Left renal cortex interstitium (tissue), 4 donors: ENCODE data around the gene METTL27. TPM values are rescaled to one million over a fixed set of nuclear protein-coding genes. Genes with fewer than 3 reads are reported as not detected.
"Not testable (repeated sequence)": the region's sequence is repeated elsewhere in the genome, so short reads cannot be mapped to it uniquely, and the experiment has no call there.

ENCODE experiments used
- DNase-seq, 4 donors: peaks; one replicate each; pipeline ENCODE4 v3.0.0-alpha.2; 2013; ENCODE audit warnings: low read depth in 4 of 4, low spot score in 2 of 4, missing footprints in 1 of 4
- polyA plus RNA-seq, 4 donors: library from polyadenylated mRNA; unstranded; fragments of 120-200 nt; gene quantifications; one replicate each; pipeline ENCODE4 v1.2.1, GENCODE V29; 2013; ENCODE audit not compliant: insufficient read length in 4 of 4

The METTL27 gene
- polyA plus RNA-seq, 4 donors, result 3.6 to 17.9 (median 10.1) TPM

DNA sequence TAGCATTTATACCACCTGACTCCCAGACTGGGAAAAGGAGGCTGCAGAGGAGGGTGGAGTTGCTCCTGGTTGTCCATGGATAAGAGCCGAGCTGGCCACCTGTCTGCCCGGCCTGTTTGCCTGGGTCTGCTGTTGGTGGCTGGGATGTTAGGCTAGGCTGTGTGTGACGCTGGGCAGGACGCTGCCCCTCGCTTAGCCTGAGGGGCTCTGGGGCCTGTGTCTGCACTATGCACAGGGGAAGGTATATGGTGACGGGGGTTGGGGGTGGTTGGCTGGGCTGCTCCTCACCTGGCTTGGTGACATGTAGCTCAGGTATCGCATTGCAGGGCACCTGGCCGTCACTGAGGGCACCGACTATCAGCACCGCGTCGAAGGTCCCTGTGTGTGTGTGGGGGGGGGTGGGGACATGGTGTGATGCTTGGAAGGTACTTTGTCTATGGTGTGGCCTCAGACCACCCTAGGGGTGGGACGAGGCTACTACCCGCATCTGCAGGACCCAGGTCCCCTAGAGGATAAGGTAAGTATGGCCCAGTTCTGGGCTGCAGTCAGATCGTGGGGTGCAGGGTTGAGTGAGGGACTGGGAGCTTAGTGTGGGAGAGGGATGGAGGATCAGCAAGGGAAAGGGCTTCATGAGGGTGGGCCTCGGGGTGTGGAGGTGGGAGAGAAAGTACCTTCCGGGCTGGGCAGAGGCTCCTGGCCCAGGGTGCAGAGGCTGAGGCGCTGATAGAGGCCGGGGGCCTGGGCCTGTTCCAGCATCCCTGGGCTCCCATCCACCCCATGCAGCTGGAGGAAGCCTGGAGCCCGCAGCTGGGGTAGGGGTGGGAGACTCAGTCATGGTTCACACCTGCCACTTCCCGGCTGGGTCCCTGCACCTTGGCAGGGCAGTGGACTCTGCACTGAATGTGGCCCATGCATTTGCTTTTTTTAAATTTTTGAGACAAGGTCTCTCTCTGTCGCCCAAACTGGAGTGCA lies 2.3 kb downstream of the METTL27 start:
- DNase-seq, result no peak

DNA sequence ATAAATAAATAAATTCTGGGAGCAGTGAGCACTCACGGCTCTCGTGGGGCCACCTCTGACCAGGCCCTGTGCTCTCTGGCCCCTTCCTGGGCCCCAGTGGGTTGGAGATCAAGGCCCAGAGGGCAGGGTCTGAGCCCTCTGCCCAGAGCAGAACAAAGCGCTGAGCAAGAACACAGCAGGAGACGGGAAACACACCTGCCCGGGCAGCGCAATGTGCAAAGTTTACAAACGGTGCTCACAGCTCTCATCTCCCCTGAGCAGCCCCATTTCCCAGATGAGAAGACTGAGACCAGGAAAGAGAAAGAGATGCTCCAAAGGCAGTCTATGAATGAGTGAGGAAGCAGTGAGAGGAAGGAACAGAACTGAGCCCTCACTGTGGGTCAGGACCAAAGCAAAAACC lies 3.0 kb downstream of the METTL27 start:
- no peak for DNase-seq

DNA sequence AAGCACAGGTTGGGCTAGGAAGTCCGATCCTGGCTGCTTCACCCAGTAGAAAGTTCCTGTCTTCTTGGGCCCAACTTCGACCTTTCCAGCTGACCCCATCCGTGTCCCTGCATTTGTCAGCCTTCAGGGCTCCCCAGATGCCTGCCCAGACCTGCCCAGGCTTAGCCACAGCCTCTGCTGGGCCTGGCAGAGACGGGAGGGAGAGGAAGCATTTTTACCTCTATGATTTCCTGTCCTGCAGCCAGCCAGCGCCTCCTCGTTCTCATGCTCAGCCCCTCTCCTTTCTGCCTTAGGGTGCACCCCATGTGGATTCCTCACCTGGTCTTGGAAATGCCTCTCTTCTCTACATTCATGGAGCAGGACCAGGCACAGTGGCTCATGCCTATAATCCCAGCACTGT lies 3.7 kb downstream of the METTL27 start:
- DNase-seq, result no peak

DNA sequence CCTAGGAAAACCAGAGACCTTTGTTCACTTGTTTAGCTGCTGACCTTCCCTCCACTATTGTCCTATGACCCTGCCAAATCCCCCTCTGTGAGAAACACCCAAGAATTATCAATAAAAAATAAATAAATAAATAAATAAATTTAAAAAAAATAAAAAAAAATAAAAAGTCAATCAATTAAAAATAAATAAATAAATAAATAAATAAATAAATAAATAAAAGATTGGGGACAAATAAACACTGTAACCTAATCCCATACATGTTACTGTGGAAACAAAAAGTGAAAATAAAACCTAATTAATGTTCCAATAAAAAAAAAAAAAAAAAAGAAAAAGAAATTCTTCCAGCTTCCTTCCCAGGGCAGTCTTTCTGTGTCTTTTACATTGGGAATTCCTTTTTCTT lies 5.1 kb downstream of the METTL27 start:
- not testable (repeated sequence) for DNase-seq

DNA sequence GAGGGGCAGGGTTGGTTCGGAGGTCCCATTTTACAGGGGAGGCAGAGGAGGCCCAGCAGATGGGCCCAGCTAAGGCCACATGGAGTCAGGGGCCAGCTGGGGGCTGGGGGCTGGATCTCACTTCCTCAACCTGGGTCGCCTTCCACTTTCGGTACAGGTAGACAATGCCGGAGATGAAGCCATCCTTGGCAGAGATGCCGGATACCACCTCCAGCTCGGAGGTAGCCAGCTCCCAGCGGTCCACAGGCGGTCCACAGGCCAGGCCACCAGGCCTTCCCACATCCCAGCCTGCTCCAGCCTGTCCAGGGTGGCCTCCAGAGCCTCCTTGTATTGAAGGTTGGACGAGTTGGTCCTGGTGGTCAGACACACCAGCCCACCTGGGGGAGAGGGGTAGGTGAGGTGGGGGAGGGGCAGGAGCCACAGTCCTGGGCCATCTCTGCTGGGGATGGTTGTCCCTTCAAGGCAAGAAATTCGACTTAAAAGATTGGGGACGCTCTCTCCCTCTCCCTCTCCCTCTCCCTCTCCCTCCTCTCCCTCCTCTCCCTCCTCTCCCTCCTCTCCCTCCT lies 7.6 kb downstream of the METTL27 start:
- no peak for DNase-seq

DNA sequence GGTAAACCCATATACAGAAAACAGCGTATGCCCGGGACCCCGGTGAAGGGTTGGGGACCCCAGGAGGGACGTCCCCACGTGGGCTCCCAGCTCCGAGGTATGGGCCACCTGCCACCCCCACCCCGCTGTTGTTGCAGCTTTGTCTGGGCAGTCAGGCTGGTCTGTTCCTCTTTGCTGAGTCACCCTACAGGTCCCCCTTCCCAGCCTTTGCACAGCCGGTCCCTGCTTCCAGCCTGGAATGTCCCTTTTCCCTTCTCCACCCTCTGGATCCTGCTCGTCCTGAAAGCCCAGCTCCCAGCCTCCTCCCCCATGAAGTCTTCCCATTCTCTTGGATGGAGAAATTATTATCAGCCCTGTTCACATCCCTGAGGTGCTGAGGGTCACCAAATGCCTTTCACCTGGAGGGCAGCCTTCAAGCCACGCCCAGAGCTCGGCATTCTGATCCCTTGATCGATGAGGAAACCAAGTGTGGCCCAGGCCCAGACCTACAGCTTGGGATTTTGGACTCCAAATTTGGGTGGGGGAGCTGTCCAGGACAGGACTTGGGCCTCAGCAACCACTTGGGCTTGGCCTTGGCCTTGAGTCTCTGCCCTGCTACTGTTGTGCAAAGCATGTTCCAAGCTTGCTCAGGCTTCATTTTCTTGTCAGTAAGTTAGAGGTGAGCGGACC lies 8.9 kb downstream of the METTL27 start:
- DNase-seq, result no peak

DNA sequence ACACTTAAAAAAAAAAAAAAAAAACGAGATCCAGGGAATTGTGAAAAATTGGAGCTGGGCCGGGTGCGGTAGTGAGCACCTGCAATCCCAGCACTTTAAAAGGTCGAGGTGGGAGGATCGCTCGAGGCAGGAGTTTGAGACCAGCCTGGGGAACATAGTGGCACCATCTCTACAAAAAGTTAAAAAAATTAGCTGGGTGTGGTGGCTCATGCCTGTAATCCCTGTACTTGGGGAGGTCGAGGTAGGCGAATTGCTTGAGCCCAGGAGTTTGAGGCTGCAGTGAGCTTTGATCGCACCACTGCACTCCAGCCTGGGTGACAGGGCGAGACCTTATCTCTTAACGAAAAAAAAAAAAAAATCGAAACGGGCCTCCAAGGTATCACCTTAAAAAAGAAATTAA lies 9.5 kb downstream of the METTL27 start:
- no peak for DNase-seq

DNA sequence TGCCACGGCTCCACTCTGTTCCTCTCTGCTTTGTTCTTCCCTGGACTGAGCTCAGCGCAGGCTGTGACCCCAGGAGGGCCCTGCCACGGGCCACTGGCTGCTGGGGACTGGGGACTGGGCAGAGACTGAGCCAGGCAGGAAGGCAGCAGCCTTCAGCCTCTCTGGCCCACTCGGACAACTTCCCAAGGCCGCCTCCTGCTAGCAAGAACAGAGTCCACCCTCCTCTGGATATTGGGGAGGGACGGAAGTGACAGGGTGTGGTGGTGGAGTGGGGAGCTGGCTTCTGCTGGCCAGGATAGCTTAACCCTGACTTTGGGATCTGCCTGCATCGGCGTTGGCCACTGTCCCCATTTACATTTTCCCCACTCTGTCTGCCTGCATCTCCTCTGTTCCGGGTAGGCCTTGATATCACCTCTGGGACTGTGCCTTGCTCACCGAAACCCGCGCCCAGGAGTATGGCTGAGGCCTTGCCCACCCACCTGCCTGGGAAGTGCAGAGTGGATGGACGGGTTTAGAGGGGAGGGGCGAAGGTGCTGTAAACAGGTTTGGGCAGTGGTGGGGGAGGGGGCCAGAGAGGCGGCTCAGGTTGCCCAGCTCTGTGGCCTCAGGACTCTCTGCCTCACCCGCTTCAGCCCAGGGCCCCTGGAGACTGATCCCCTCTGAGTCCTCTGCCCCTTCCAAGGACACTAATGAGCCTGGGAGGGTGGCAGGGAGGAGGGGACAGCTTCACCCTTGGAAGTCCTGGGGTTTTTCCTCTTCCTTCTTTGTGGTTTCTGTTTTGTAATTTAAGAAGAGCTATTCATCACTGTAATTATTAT lies 10.3 kb downstream of the METTL27 start:
- DNase-seq, result no peak

DNA sequence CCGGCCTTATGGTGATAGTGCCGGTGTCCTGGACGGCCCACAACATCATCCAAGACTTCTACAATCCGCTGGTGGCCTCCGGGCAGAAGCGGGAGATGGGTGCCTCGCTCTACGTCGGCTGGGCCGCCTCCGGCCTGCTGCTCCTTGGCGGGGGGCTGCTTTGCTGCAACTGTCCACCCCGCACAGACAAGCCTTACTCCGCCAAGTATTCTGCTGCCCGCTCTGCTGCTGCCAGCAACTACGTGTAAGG lies 10.8 kb downstream of the METTL27 start:
- DNase-seq, result no peak

DNA sequence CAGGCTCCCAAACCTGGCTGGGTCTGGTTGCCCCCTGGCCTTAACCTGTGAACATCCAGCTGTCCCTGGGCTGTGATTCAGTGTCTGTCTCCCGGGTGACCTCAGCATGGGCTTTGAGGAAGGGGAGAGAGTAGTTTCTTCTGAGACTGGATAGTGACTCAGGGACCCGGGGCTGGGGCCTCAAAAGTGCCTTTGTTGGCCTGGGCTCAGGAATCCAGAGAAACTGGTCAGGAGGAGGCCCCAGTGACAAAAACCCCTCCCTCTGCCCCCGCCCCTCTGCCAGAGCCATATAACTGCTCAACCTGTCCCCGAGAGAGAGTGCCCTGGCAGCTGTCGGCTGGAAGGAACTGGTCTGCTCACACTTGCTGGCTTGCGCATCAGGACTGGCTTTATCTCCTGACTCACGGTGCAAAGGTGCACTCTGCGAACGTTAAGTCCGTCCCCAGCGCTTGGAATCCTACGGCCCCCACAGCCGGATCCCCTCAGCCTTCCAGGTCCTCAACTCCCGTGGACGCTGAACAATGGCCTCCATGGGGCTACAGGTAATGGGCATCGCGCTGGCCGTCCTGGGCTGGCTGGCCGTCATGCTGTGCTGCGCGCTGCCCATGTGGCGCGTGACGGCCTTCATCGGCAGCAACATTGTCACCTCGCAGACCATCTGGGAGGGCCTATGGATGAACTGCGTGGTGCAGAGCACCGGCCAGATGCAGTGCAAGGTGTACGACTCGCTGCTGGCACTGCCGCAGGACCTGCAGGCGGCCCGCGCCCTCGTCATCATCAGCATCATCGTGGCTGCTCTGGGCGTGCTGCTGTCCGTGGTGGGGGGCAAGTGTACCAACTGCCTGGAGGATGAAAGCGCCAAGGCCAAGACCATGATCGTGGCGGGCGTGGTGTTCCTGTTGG lies 11.4 kb downstream of the METTL27 start, which contains the start of gene CLDN4:
Gene CLDN4, plus strand, starts transcription at position 316 of the 903 bp plus-strand sequence. Its CDS starts 206 bp downstream, at position 522.
- DNase-seq, result no peak

DNA sequence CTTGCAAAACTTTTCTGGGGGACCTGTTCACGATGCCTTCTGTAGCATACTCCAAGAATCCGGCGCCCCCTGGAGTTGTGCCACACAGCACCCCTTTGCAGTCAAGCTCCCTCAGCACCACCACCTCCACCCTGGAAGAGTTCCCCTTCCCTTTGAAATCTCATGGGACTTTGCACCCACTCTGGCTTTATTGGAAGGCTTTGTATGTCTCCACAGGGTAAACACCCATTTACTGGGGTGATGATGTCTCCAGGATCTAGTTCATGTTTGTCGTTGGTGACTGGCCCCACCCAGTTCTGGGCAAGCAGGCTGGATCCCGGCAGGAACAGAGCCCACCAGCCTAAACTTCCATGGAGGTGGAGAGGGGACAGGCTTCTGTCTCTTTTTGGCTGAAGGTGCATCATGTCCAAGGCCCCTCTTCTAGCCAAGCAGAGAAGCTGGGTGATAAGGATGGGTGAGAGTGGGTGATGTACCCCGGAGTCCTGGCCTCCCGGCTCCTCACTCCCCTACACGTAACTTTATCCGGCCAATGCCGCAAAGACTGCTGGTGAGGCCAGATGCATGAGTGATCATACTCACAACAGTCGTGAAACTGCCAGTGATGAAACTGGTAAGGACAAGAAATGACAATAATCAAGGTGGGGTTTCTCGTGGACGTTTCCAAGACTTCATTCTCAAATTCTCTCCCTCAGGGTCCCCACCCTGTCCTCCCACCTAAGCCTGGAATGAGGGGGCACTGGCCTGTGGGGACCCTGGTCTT lies 12.2 kb downstream of the METTL27 start:
- no peak for DNase-seq

DNA sequence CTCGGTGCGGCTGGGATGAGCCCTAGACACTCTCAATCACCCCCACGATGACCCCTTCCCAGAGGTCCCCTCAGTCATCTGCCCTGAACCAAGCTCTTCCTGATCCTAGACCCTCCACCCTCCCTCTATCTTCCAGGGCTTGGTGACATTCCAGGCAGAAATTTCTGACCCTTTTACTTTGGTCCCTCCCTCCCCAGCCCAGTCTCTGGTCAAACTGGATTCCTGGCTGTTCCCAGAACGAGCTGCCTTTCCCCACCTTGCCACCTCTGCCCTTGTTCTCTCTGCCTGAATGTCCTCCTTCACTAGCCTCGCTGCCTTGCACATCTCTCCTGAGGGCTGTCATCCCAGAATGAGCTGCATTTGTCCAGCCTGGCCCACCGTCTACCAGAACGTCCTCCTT lies 12.8 kb downstream of the METTL27 start:
- DNase-seq, result no peak

DNA sequence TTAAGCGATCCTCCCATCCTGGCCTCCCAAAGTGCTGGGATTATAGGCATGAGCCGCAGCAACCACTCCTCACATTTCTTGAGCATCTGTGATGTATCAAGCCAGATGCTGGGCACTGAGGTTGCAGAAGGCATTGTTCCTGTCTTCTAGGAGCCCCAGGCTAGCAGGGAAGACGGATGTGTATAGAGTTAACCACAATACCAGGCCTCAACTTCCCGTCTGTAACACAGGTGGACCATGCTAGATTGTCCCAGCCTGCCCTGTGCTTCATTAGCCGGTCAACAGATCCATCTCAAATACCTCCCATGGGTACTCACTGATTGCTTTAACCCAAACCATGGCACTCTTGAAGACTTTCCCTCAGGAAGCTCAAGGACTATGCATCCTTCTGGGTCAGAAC lies 13.3 kb downstream of the METTL27 start:
- no peak for DNase-seq

DNA sequence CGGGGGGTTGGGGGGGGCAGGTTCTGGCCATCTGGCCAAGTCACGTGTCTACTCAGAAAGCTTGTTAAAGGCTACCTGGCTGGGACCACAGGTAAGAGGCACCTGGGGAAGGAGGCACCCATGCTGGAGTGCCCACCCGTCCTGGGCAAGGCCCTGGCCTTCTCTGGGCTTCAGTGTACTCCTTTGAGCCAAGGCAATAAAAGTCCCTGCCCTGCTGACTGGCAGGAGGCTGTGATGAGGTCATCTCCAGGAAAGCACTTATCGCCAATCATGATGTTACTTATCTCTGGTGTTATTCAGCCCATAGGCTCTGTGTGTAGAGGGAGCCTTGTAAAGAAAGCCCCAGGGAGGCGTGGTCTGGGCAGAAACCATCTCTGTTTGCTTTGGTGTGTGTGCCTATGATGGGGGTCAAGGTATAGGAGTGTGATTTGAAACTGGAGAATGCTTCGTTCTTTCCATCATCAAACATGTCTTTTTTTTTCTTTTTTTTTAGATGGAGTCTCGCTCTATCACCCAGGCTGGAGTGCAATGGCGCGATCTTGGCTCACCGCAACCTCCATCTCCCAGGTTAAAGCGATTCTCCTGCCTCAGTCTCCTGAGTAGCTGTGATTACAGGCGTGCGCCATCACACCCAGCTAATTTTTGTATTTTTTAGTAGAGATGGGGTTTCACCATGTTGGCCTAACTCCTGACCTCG lies 14.1 kb downstream of the METTL27 start:
- DNase-seq, result no peak

DNA sequence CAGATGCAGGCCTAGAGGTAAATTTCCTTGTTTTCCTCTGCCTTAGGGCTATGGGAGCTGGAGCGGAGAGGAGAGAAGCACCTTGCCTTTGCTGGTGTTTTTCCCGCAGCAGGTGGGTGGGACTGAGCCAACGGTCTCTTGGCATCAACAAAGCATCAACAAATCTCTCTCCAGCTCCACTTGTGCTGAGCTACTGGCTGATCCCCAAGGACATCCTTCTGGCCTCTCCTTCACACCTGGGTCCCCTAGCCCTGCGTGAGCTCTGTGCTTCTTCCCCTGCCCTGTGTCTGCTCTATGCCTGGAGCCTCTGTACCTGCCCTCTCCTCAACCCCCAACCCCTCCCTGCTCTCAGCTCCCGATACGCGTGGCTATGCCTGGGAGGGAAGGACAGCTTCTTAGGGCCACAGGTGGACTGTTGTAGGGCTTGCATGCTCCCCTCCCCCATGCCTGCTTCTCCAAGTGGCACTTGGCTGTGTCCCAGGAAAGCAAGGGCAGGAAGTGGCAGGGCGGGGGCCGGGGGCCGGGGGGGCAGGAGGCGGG lies 14.7 kb downstream of the METTL27 start:
- no peak for DNase-seq

DNA sequence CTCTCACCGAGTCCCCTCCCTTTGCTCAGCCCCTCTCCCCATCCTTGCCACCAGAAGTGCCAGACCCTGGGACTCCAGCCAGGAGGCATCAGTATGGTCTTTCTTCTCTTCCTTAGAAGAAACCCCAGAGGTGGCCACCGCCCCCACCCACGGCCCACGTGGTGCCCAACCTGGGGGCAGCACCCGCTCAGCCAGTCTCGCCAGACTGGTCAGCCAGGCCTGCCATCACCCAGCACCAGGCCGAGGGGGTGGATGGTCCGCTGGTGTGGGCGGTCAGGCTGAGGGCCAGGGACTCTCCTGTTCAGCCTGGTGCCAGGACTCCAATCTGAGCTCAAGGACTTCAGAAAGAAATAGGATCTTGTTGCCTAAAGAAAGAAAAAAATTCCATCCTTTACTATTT lies 17.3 kb downstream of the METTL27 start:
- DNase-seq, result no peak

DNA sequence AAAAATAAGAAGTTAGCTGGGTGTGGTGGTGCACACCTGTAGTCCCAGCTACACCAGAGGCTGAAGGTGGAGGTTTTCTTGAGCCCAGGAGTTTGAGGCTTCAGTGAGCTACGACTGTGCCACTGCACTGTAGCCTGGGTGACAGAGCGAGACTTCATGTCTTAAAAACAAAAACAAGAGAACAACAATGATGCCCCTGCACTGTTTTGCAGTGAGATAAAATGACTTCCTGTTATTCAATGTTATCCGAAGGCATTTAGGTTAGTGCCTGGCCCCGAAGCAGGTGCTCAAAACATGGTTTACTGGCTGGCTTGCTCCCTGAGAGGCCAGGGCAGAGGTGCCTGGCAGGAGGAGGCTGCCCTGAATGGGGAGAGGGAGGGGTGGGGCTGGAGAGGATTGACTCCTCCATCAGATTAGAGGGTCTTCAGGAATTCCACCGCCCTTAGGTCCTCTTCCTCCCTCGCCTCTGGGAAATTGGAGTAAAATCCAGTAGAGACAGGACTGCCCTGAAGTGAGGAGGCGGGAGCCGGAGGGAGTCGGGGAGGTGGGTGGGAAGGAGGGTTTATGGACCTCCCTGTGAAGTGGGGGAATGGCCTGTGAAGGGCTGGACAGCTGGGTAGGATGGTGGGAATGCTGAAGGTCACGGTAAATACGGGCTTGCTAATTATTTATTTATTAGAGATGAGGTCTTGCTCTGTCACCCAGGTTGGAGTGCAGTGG lies 18.3 kb downstream of the METTL27 start:
- no peak for DNase-seq

DNA sequence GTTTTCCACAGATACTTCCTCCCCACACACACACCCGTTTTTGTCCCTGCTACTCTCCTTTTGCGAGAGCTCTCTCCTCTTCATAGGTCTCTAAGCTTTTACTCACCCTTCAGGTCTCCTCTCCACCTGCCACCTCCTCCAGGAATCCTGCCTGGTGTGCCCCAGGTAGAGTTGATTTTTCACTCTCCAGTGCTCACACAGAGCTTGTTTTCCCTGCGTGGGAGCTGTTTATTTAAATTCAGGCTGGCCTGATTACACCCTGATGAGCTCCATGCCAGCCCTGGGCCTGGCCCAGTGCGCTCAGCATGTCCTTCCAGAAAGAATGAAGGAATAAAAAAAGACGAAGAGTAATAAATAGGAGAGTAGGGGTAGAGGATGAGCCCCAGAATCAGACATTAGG lies 19.1 kb downstream of the METTL27 start:
- no peak for DNase-seq
